AG04450 (cell line): ENCODE measurements around the gene LAMA2. TPM values are rescaled to one million over a fixed set of nuclear protein-coding genes. Genes with fewer than 3 reads are reported as not detected.

Source experiments
- CTCF ChIA-PET: fragments of 300-600, 350-600 bp; formaldehyde crosslinking; extraction: SDS; loops from one replicate; lab custom pipeline; 2022; ENCODE audit warnings: antibody characterized with exemption, inconsistent platforms; lab: Charles Lee
- POLR2A ChIA-PET: fragments of 350-600 bp; formaldehyde crosslinking; extraction: SDS; loops from one replicate; lab custom pipeline; 2021; ENCODE audit warnings: antibody characterized with exemption, inconsistent platforms; lab: Yijun Ruan, JAX
- DNase-seq: peaks from one replicate; pipeline ENCODE4 v3.0.0-alpha.2; 2011; ENCODE audit warnings: low read depth, low spot score
- H3K27ac ChIP-seq: one replicate; pipeline ENCODE4 v1.5.1; 2012; ENCODE audit warnings: low read depth, low read length, control low read depth
- H3K27me3 ChIP-seq: one replicate; pipeline ENCODE4 v1.6.0; 2012; ENCODE audit warnings: low read length; ENCODE audit not compliant: control insufficient read depth, insufficient read depth
- H3K4me3 ChIP-seq: 2 replicates; pipeline ENCODE4 v1.5.1; 2011; ENCODE audit warnings: mild to moderate bottlenecking, low read depth, low read length, control low read depth
- H3K9me3 ChIP-seq: 2 replicates; pipeline ENCODE4 v1.5.1; 2012; ENCODE audit warnings: low read length; ENCODE audit not compliant: control insufficient read depth, insufficient read depth
- CTCF ChIP-seq: IDR thresholded peaks from 2 replicates; pipeline ENCODE4 v1.5.1; 2011; ENCODE audit warnings: low read depth, low read length, control low read depth, inconsistent platforms
- polyA plus RNA-seq: library from polyadenylated mRNA; depleted of rRNA; stranded (reverse); fragments of >200 nt; gene quantifications from 2 replicates; pipeline ENCODE4 v1.2.3, GENCODE V29; 2011

LAMA2 gene
- polyA plus RNA-seq, 1 experiment: 33.0 TPM

- Histone ChIP-seq H3K4me3 (no peak overlapping the region), H3K9me3 (no peaks in the 10 kb centered on the region), H3K27me3 (no peaks in the 10 kb centered on the region), H3K27ac (no peak overlapping the region)
- CTCF ChIA-PET: interaction anchor here (0.6 kb wide), 1 partner anchor 60 kb away, joined by 3 read pairs; no protein-coding TSS in a partner anchor
- POLR2A ChIA-PET: no interaction called here
- DNase-seq: no peak
- no peak for TF ChIP-seq CTCF
These were observed 110.2 kb downstream of the LAMA2 start for GRCh38 chr6:128993166-128993565.

- no peak for TF ChIP-seq CTCF
- H3K27ac ChIP-seq: no peak overlapping the region
- H3K4me3 ChIP-seq: no peak overlapping the region
- DNase-seq: no peak
- ChIA-PET CTCF (no interaction called here), POLR2A (no interaction called here)
- H3K9me3 ChIP-seq: no peaks in the 10 kb centered on the region
- no peaks in the 10 kb centered on the region for H3K27me3 ChIP-seq
These were observed 114.9 kb downstream of the LAMA2 start for GRCh38 chr6:128997880-128998279.

GRCh38 chr6:129006724-129007514 is 124.0 kb downstream of the LAMA2 start:
- Histone ChIP-seq H3K27me3 (no peaks in the 10 kb centered on the region), H3K4me3 (no peak overlapping the region), H3K27ac (no peak overlapping the region), H3K9me3 (no peaks in the 10 kb centered on the region)
- no peak for TF ChIP-seq CTCF
- ChIA-PET CTCF (no interaction called here), POLR2A (no interaction called here)
- DNase-seq: no peak

GRCh38 chr6:129007701-129008373 is 124.9 kb downstream of the LAMA2 start:
- no peak for TF ChIP-seq CTCF
- DNase-seq: no peak
- ChIA-PET POLR2A (no interaction called here), CTCF (no interaction called here)
- no peak overlapping the region for H3K27ac ChIP-seq
- no peaks in the 10 kb centered on the region for H3K9me3 ChIP-seq
- H3K27me3 ChIP-seq: no peaks in the 10 kb centered on the region
- H3K4me3 ChIP-seq: no peak overlapping the region

GRCh38 chr6:129008591-129008990 is 125.7 kb downstream of the LAMA2 start:
- Histone ChIP-seq H3K4me3 (no peak overlapping the region), H3K27ac (no peak overlapping the region), H3K9me3 (no peaks in the 10 kb centered on the region), H3K27me3 (no peaks in the 10 kb centered on the region)
- CTCF ChIA-PET: no interaction called here
- DNase-seq: no peak
- no peak for TF ChIP-seq CTCF
- POLR2A ChIA-PET: no interaction called here
